ENCODE results near the gene CEACAM18.
A peak's percentile ranks its signal among the peaks of the same experiment; 100 is the strongest.

CEACAM18 gene

DNA sequence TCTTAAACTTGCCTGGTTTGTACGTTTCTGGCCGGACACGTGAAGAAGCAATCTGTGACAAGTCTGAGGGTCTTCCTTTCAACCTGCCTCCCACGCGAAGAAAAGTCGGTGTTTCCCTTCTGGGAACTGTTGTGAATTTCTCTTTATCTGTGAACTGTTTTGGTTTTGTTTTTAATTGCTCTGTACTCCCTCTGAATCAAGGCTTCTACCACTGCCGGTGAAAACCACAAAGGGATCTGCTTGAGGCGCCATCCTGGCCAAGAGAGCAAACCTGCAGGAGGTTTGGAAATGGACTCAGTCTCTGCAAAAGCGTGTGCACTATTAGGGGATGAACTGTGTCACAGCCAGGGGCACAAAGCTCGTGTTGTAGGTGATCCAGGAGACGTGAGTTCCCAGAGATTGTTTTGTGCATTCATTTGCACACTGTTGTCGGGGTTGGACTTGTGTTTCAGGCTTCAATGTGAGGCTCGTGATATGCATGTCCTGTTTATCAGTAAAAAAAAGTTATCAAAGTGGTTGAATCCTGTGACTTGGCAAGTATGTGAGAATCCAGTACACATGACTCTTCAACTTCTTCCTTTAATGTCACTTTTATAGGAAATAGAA, 29.8 kb upstream of the CEACAM18 start:
- H3K36me3 ChIP-seq (ENCODE audit: control insufficient read depth in 1 of 2, insufficient read depth in 2 of 2, low read length in 2 of 2): no peaks in the 10 kb centered on the region
- H3K4me3 ChIP-seq (ENCODE audit: low read depth in 1 of 2, low read length in 2 of 2): no peak overlapping the region
- no peaks in the 10 kb centered on the region for H3K9me3 ChIP-seq (ENCODE audit: control insufficient read depth in 1 of 2, low read length in 2 of 2)
- H3K27ac ChIP-seq (ENCODE audit: low read length): no peak overlapping the region
- no peaks in the 10 kb centered on the region for H3K27me3 ChIP-seq (ENCODE audit: low read depth, low read length)
- no peaks in the 10 kb centered on the region for H3K4me1 ChIP-seq (ENCODE audit: control insufficient read depth in 1 of 2, insufficient read depth in 2 of 2, low read length in 2 of 2)

DNA sequence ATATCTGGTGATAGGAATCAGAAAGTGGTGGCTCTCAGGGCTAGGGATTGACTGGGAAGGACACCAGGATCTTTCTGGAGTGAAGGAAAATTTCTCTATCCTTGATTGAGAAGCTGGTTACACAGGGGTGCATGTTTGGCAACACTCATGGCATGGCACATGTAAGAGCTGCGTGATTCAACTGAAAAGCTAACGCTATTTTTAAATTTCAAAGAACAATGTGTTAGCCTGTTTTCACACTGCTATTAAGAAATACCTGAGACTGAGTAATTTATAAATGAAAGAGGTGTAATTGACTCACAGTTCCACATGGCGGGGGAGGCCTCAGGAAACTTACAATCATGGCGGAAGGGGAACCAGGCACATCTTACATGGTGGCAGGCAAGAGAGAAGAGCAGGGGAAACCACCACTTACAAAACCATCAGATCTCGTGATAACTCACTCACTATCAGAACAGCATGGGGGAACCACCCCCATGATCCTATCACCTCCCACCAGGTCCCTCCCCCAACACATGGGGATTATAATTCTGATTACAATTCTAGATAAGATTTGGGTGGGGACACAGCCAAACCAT, 27.5 kb upstream of the CEACAM18 start:
- no peaks in the 10 kb centered on the region for H3K36me3 ChIP-seq (ENCODE audit: control insufficient read depth in 1 of 2, insufficient read depth in 2 of 2, low read length in 2 of 2)
- H3K9me3 ChIP-seq (ENCODE audit: control insufficient read depth in 1 of 2, low read length in 2 of 2): peaks cover 0 to 2% of the 10 kb centered on the region in 2 donors
- no peaks in the 10 kb centered on the region for H3K27me3 ChIP-seq (ENCODE audit: low read depth, low read length)
- no peak overlapping the region for H3K4me3 ChIP-seq (ENCODE audit: low read depth in 1 of 2, low read length in 2 of 2)
- no peak overlapping the region for H3K27ac ChIP-seq (ENCODE audit: low read length)
- H3K4me1 ChIP-seq (ENCODE audit: control insufficient read depth in 1 of 2, insufficient read depth in 2 of 2, low read length in 2 of 2): no peaks in the 10 kb centered on the region

DNA sequence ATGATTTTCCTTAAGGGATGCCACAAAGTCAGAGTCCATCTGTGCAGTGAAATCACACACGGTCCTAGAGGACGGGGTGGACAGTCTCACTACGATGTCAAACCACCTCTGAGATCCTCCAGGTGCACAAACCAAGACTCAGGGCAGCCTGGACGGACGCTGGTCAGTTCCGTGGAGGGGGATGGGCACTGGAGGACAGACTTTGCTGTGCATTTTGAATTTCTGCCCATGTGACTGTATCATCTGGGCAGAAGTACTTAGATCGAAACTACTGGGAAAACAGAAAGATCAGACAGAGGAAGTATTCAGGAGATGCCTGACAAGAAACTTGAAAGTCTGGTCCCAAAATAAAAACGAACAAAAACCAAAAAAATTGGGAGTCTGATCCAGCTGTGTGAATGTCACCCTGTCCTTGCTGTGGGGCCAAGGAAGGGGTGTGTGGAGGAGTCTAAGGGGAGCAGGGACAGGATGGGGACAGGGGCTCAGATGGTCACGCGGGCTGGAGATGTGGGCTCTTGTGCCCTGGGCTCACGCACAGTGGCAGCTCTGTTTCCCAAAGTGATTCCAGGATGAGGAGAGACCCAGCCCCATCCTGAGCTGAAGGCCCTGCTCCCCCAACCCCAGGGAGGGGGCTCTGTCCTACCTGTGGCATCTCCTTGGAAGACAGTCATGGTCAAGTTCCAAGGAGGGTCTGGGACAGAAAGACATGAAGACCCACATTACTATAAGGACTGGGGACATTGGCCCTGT, 21.6 kb upstream of the CEACAM18 start:
- peaks cover 5% of the 10 kb centered on the region for H3K27me3 ChIP-seq (ENCODE audit: low read depth, low read length)
- H3K36me3 ChIP-seq (ENCODE audit: control insufficient read depth in 1 of 2, insufficient read depth in 2 of 2, low read length in 2 of 2): no peaks in the 10 kb centered on the region
- peaks cover 0 to 6% of the 10 kb centered on the region in 2 donors for H3K4me1 ChIP-seq (ENCODE audit: control insufficient read depth in 1 of 2, insufficient read depth in 2 of 2, low read length in 2 of 2)
- H3K4me3 ChIP-seq (ENCODE audit: low read depth in 1 of 2, low read length in 2 of 2): no peak overlapping the region
- H3K9me3 ChIP-seq (ENCODE audit: control insufficient read depth in 1 of 2, low read length in 2 of 2): peaks cover 0 to 2% of the 10 kb centered on the region in 2 donors
- H3K27ac ChIP-seq (ENCODE audit: low read length): no peak overlapping the region

DNA sequence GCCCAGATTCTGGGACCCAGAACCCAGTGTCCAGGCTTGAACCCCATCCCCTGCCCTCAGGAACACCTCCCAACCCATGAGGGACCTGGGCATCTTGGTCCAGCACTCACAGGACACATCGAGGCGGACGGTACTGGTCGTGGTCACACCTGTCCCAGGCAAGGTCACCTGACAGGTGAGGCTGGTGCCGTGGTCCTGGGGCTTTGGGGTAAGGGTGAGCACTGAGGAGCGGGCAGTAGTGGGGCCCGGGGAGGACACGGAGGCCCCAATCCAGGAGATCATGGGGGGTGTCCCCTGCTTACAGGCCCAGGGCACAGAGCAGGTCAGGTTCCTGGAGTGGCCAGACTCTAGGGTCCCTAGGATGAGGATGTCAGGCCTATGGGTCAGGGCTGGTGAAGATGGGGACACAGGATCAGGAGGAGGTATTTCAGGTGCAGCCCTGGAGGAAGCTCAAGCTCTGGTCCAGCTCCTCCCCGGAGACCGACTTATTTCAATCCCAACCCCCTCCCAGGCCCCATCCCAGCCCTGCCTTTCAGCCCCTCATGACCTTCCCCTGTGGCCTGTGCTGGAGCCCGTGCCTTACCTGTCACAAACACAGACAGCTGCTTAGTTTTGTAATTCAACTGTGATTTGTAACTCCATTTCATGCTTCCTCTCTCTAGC, 20.9 kb upstream of the CEACAM18 start:
- Histone ChIP-seq H3K4me3 (ENCODE audit: low read depth in 1 of 2, low read length in 2 of 2) (no peak overlapping the region), H3K36me3 (ENCODE audit: control insufficient read depth in 1 of 2, insufficient read depth in 2 of 2, low read length in 2 of 2) (no peaks in the 10 kb centered on the region), H3K4me1 (ENCODE audit: control insufficient read depth in 1 of 2, insufficient read depth in 2 of 2, low read length in 2 of 2) (peaks cover 0 to 6% of the 10 kb centered on the region in 2 donors), H3K9me3 (ENCODE audit: control insufficient read depth in 1 of 2, low read length in 2 of 2) (peaks cover 0 to 2% of the 10 kb centered on the region in 2 donors), H3K27me3 (ENCODE audit: low read depth, low read length) (peaks cover 8% of the 10 kb centered on the region), H3K27ac (ENCODE audit: low read length) (no peak overlapping the region)

DNA sequence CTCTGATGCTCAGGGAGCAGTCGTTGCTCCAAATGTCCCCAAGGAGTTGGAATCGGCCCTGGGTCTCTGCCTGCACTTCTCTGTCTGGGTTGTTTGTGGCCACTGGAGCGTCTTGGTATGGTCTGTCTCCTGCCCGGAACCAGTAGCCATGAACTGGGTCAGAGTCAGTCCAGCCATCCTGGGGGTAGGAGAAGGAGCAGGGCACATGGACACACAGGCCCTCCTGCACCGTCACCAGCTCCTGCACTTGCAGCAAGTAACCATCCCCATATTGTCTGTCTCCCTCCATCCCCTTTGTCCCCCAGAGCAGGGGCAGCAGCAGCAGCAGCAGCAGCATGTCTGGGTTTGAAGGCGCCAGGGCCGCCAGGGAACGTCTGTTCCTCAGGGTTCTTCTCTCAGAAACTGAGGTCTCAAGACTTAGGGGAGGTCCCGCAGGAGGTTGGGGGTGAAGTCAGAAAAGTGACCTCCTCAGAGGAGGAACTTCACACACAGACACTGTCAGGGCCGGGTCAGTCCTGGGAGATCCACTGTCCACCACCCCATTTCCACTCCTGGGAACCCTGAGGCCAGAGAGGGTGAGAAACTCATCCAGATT, 20.2 kb upstream of the CEACAM18 start, which contains the start of gene SIGLEC8:
SIGLEC8 (minus strand) TSS at position 404 of the 595 bp plus-strand sequence; CDS start at position 337, 67 bp downstream.
- H3K4me1 ChIP-seq (ENCODE audit: control insufficient read depth in 1 of 2, insufficient read depth in 2 of 2, low read length in 2 of 2): peaks cover 0 to 6% of the 10 kb centered on the region in 2 donors
- H3K9me3 ChIP-seq (ENCODE audit: control insufficient read depth in 1 of 2, low read length in 2 of 2): peaks cover 0 to 2% of the 10 kb centered on the region in 2 donors
- H3K27ac ChIP-seq (ENCODE audit: low read length): no peak within 1 kb of the TSS
- H3K4me3 ChIP-seq (ENCODE audit: low read depth in 1 of 2, low read length in 2 of 2): no peak within 1 kb of the TSS
- peaks cover 9% of the 10 kb centered on the region for H3K27me3 ChIP-seq (ENCODE audit: low read depth, low read length)
- H3K36me3 ChIP-seq (ENCODE audit: control insufficient read depth in 1 of 2, insufficient read depth in 2 of 2, low read length in 2 of 2): no peaks in the 10 kb centered on the region

DNA sequence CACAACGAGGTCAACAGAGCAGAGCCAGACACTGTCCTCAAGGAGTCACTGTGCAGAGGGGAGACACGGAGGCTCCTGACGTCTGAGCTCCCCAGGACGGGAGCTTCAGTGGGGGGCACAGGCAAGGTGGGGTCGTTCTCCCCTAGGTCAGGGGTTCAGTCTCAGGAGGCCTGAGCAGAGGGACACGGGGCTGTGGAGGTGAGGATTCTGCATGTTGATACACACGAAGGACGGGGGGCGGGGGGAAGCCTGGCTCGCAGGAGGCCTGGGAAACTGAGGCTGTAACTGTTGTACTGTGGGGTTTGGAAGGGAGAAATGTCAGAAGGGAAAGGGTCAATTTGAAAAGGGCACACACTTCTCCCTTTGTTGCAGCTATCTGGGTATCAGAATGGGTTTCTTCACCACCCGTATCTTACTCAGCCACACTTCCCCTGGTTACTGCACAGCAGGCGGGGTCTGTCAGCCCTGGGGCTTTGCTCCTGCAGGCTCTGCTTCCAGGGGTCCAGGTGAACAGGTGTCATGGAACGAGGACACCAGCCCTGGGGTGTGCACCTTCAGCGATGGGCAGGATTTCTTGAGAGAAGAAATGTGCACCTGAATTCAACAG, 19.3 kb upstream of the CEACAM18 start:
- Histone ChIP-seq H3K4me1 (ENCODE audit: control insufficient read depth in 1 of 2, insufficient read depth in 2 of 2, low read length in 2 of 2) (peaks cover 0 to 6% of the 10 kb centered on the region in 2 donors), H3K4me3 (ENCODE audit: low read depth in 1 of 2, low read length in 2 of 2) (no peak overlapping the region), H3K27ac (ENCODE audit: low read length) (no peak overlapping the region), H3K36me3 (ENCODE audit: control insufficient read depth in 1 of 2, insufficient read depth in 2 of 2, low read length in 2 of 2) (no peaks in the 10 kb centered on the region), H3K9me3 (ENCODE audit: control insufficient read depth in 1 of 2, low read length in 2 of 2) (peaks cover 0 to 2% of the 10 kb centered on the region in 2 donors), H3K27me3 (ENCODE audit: low read depth, low read length) (peaks cover 9% of the 10 kb centered on the region)

DNA sequence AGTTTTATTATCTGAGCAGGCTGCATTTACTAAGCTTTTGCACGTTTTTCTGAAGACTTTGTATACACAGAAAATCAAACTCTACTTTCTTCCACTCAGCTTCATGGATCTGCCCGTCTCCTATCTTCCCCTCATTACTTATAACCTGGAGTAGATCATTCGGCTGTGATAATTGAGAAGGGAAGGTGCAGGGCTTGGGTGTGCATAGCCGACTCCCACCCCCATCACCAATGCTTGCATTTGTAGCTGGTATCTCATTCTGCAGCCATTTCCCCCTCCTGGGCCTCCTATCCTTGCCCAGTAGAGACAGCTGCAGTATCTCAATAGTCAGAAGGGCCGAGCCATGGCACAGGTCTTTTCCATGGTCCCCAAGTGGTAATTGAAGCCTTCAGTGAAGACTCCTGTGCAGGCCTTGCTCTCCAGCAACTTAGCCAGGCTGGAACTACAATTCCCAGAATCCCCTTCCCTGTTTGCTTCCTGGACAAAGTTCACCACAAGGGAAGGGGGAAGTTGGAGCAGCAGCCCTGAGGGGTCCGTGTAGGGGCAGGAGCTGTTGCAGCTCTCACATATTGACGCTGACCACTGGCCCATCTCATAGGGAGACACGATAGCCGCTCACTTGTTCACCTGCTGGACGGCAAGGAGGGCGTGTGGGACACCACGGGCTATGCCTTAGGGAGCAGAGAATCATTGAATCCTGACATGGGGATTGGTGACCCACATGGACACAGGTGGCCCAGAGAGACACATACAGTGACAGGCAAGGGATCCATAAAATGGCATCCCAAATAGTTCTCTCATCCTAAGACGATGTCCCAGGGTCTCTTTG, 18.0 kb upstream of the CEACAM18 start:
- peaks cover 0 to 6% of the 10 kb centered on the region in 2 donors for H3K4me1 ChIP-seq (ENCODE audit: control insufficient read depth in 1 of 2, insufficient read depth in 2 of 2, low read length in 2 of 2)
- H3K9me3 ChIP-seq (ENCODE audit: control insufficient read depth in 1 of 2, low read length in 2 of 2): peaks cover 0 to 2% of the 10 kb centered on the region in 2 donors
- H3K27me3 ChIP-seq (ENCODE audit: low read depth, low read length): peaks cover 9% of the 10 kb centered on the region
- peak overlapping the region in 1 of 2 donors; percentile 30 for H3K4me3 ChIP-seq (ENCODE audit: low read depth in 1 of 2, low read length in 2 of 2)
- H3K27ac ChIP-seq (ENCODE audit: low read length): no peak overlapping the region
- H3K36me3 ChIP-seq (ENCODE audit: control insufficient read depth in 1 of 2, insufficient read depth in 2 of 2, low read length in 2 of 2): no peaks in the 10 kb centered on the region

DNA sequence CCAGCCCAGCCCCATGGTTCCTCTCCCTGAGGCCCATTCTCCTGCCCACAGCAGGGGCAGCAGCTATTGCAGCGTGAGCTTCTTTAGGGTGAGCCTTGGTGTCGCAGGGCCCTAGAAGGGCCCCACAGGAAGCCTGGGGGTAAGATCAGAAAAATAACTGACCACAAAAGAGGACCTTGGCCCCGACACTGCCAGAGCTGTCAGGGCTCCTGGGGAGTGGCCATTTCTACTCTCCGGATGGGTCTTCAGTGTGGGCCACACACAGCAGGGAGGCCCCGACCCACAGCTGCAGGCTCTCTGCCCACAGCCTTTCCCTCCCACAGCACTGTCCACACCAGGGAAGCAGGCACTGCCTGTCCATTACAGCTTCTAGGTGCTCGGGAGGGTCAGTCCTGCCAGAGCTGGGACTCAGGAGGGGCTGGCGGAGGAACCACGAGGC, 16.6 kb upstream of the CEACAM18 start:
- Histone ChIP-seq H3K9me3 (ENCODE audit: control insufficient read depth in 1 of 2, low read length in 2 of 2) (no peaks in the 10 kb centered on the region), H3K36me3 (ENCODE audit: control insufficient read depth in 1 of 2, insufficient read depth in 2 of 2, low read length in 2 of 2) (no peaks in the 10 kb centered on the region), H3K27me3 (ENCODE audit: low read depth, low read length) (peaks cover 5% of the 10 kb centered on the region), H3K4me1 (ENCODE audit: control insufficient read depth in 1 of 2, insufficient read depth in 2 of 2, low read length in 2 of 2) (peaks cover 0 to 6% of the 10 kb centered on the region in 2 donors), H3K27ac (ENCODE audit: low read length) (no peak overlapping the region), H3K4me3 (ENCODE audit: low read depth in 1 of 2, low read length in 2 of 2) (no peak overlapping the region)

DNA sequence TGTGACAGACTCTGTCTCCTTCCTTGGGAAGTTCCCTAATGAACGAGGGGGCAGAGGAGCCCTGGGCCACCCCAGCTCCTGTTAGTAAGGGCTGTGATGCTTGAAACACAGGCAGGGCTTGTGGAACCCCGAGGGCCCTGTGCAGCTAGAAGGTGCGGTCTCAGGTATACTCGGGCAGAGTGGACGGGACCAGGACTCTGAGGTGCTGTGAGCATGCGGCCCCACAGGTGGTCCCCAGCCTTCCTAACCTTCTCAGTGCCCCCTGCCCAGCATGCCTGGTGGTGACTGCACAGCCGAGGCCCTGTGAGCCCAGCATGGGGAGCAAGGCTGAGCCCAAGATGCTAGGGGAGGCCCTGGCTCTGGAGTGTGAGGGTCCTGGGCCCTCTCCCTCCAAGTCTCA, 16.1 kb upstream of the CEACAM18 start:
- H3K27me3 ChIP-seq (ENCODE audit: low read depth, low read length): peaks cover 4% of the 10 kb centered on the region
- no peak overlapping the region for H3K4me3 ChIP-seq (ENCODE audit: low read depth in 1 of 2, low read length in 2 of 2)
- H3K9me3 ChIP-seq (ENCODE audit: control insufficient read depth in 1 of 2, low read length in 2 of 2): no peaks in the 10 kb centered on the region
- H3K4me1 ChIP-seq (ENCODE audit: control insufficient read depth in 1 of 2, insufficient read depth in 2 of 2, low read length in 2 of 2): peaks cover 0 to 6% of the 10 kb centered on the region in 2 donors
- H3K36me3 ChIP-seq (ENCODE audit: control insufficient read depth in 1 of 2, insufficient read depth in 2 of 2, low read length in 2 of 2): no peaks in the 10 kb centered on the region
- no peak overlapping the region for H3K27ac ChIP-seq (ENCODE audit: low read length)

DNA sequence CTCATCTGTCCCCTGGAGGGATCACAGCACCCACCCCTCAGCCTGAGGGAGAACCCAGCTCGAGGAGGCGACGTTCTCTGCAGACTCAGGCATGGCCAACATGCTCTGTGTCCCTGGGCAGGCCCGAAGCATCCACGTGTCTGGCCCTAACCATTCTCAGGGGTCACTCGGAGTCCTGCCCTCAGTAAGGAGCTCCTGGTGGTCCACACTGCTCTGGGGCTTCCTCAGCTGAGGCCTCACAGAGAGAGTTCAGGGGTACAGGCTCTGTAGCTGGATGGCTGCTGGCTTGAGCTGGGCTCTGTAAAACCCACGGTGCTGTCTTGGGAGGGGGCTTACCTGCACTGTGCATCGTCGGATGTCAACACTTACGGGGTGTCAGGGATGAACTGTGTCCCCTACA, 15.7 kb upstream of the CEACAM18 start:
- Histone ChIP-seq H3K27ac (ENCODE audit: low read length) (no peak overlapping the region), H3K27me3 (ENCODE audit: low read depth, low read length) (peaks cover 4% of the 10 kb centered on the region), H3K36me3 (ENCODE audit: control insufficient read depth in 1 of 2, insufficient read depth in 2 of 2, low read length in 2 of 2) (no peaks in the 10 kb centered on the region), H3K9me3 (ENCODE audit: control insufficient read depth in 1 of 2, low read length in 2 of 2) (no peaks in the 10 kb centered on the region), H3K4me3 (ENCODE audit: low read depth in 1 of 2, low read length in 2 of 2) (no peak overlapping the region), H3K4me1 (ENCODE audit: control insufficient read depth in 1 of 2, insufficient read depth in 2 of 2, low read length in 2 of 2) (peaks cover 0 to 6% of the 10 kb centered on the region in 2 donors)

All from muscle layer of duodenum (tissue), 2 donors.